ENCODE results near the gene RAB30. TPM values are rescaled to one million over a fixed set of nuclear protein-coding genes. Genes with fewer than 3 reads are reported as not detected.
A peak's percentile ranks its signal among the peaks of the same experiment; 100 is the strongest.

Gene RAB30
- total and polyA plus RNA-seq, 7 experiments from 2014 or later, result 7.4 to 50.2 (median 24.4) TPM

DNA sequence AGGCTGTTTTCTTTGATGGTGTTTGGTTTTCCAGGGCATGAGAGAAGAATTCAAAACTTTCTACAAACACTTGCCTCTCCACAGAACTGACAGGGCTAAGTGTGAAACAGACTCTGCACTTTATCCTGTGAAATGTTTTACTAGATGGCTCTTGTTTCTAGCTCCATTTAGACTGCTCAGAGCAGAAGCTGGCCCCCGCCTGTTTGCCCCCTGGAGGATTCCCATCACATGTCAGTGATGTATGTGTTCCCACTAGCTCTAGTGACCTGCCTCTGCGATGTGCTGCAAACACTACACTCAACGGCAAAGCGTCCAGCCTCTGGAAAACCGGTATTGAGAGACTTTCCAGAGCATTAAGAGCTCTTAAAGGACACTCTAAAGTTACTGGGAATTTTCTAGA, 43.9 kb upstream of the RAB30 start:
- Histone ChIP-seq H3K4me3 (ENCODE audit: low read length) (peak overlapping the region; percentile 20), H3K9me3 (ENCODE audit: control insufficient read depth in 2 of 3, low read length in 3 of 3) (no peaks in the 10 kb centered on the region), H3K36me3 (ENCODE audit: control insufficient read depth in 2 of 3, insufficient read depth in 3 of 3, low read length in 3 of 3) (no peaks in the 10 kb centered on the region), H3K27me3 (ENCODE audit: control insufficient read depth in 2 of 2, insufficient read depth in 2 of 2, low read length in 2 of 2) (no peaks in the 10 kb centered on the region), H3K4me1 (ENCODE audit: control insufficient read depth in 2 of 2, insufficient read depth in 2 of 2, low read length in 2 of 2) (peaks cover 27 to 36% of the 10 kb centered on the region in 2 donors), H3K27ac (ENCODE audit: low read depth, low read length) (no peak overlapping the region)
- POLR2A ChIA-PET, result interaction anchor here (0.6 to 15.5 kb wide), 7 partner anchors 12 to 170 kb away, joined by 3 to 192 read pairs (median 4); partner anchors contain the start of genes CCDC90B, PCF11 and RAB30
- no peak for DNase-seq
- Mint-ChIP-seq H3K36me3 (peaks cover 0 to 13% (median 4%) of the 10 kb centered on the region in 5 donors), H3K4me3 (peak overlapping the region; percentile 41 to 86 (median 74)), H3K4me1 (peaks cover 9 to 62% (median 56%) of the 10 kb centered on the region in 7 donors), H3K27ac (peak overlapping the region in 7 of 9 donors; percentile 12 to 98 (median 68)), H3K27me3 (no peaks in the 10 kb centered on the region), H3K9me3 (no peaks in the 10 kb centered on the region)
- no peak for ATAC-seq
- intact Hi-C loops (cut with micrococcal nuclease), result no loop called here
- CTCF ChIA-PET, result no interaction called here

DNA sequence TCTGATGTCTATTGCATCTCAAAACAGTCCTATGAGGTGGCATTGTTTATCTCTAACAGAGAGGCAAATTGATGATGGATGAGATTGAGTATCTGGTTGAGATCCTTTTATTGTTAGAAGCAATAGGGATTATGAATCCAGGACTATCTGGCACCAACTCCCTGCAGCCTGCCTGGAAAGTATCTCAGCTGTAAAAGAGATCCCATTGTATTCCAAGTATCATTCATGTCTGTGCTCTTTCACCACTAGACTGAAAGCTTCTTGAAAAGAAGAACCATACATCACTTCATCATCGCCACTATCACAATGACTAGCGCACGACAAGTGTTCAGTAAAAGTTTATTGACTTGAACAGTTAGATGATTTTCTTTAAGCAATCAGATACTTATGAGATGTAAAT, 43.3 kb upstream of the RAB30 start:
- ChIA-PET CTCF (no interaction called here), POLR2A (interaction anchor here (1.2 to 15.5 kb wide), 3 partner anchors 13 to 42 kb away, joined by 3 to 192 read pairs (median 23); partner anchors contain the start of genes PCF11 and RAB30)
- H3K36me3 ChIP-seq (ENCODE audit: control insufficient read depth in 2 of 3, insufficient read depth in 3 of 3, low read length in 3 of 3), result no peaks in the 10 kb centered on the region
- Mint-ChIP-seq H3K27me3 (no peaks in the 10 kb centered on the region), H3K9me3 (no peaks in the 10 kb centered on the region), H3K4me1 (peaks cover 9 to 56% (median 51%) of the 10 kb centered on the region in 7 donors), H3K27ac (peak overlapping the region in 4 of 9 donors; percentile 60 to 98 (median 82)), H3K36me3 (peaks cover 0 to 13% (median 4%) of the 10 kb centered on the region in 5 donors), H3K4me3 (peak overlapping the region in 8 of 10 donors; percentile 41 to 86 (median 74))
- no peak overlapping the region for H3K27ac ChIP-seq (ENCODE audit: low read depth, low read length)
- no peak for ATAC-seq
- no peak for DNase-seq
- no peak overlapping the region for H3K4me3 ChIP-seq (ENCODE audit: low read length)
- peaks cover 27 to 31% of the 10 kb centered on the region in 2 donors for H3K4me1 ChIP-seq (ENCODE audit: control insufficient read depth in 2 of 2, insufficient read depth in 2 of 2, low read length in 2 of 2)
- intact Hi-C loops (cut with micrococcal nuclease), result no loop called here
- H3K9me3 ChIP-seq (ENCODE audit: control insufficient read depth in 2 of 3, low read length in 3 of 3), result no peaks in the 10 kb centered on the region
- H3K27me3 ChIP-seq (ENCODE audit: control insufficient read depth in 2 of 2, insufficient read depth in 2 of 2, low read length in 2 of 2), result no peaks in the 10 kb centered on the region

DNA sequence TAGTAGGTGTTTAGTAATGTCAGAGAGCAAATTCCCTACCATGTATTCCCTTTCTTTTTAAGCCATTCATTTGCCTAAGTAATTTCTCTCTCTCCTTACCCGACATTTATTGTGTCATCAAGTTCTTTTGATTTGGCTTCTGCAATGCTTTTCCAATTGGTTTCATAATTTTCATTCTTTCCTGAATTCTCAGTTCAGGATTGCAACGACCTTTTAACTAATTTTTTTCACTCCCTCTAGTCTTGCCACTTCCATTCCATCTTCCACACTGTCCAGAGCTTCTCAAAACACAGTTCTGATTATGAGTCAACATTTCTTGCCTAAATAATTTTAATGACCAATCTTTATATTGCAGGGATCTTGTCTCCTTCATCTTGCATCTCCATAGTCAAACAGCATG, 41.2 kb upstream of the RAB30 start:
- Histone ChIP-seq H3K9me3 (ENCODE audit: control insufficient read depth in 2 of 3, low read length in 3 of 3) (no peaks in the 10 kb centered on the region), H3K4me3 (ENCODE audit: low read length) (no peak overlapping the region), H3K4me1 (ENCODE audit: control insufficient read depth in 2 of 2, insufficient read depth in 2 of 2, low read length in 2 of 2) (peaks cover 17 to 21% of the 10 kb centered on the region in 2 donors), H3K27ac (ENCODE audit: low read depth, low read length) (no peak overlapping the region), H3K36me3 (ENCODE audit: control insufficient read depth in 2 of 3, insufficient read depth in 3 of 3, low read length in 3 of 3) (no peaks in the 10 kb centered on the region), H3K27me3 (ENCODE audit: control insufficient read depth in 2 of 2, insufficient read depth in 2 of 2, low read length in 2 of 2) (no peaks in the 10 kb centered on the region)
- intact Hi-C loops (cut with micrococcal nuclease), result no loop called here
- no peak for ATAC-seq
- no peak overlapping the region for H3K4me3 Mint-ChIP-seq
- POLR2A ChIA-PET, result interaction anchor here (15.5 kb wide), 1 partner anchor 45 kb away, joined by 192 read pairs; the partner anchor contains the start of gene PCF11
- no peak overlapping the region for H3K27ac Mint-ChIP-seq
- peaks cover 0 to 6% (median 0%) of the 10 kb centered on the region in 5 donors for H3K27me3 Mint-ChIP-seq
- CTCF ChIA-PET, result interaction anchor here (0.6 kb wide), 1 partner anchor 42 kb away, joined by 3 read pairs; no protein-coding TSS in a partner anchor
- H3K36me3 Mint-ChIP-seq, result peaks cover 0 to 20% (median 6%) of the 10 kb centered on the region in 5 donors
- H3K4me1 Mint-ChIP-seq, result peaks cover 9 to 37% (median 30%) of the 10 kb centered on the region in 7 donors
- no peak for DNase-seq
- H3K9me3 Mint-ChIP-seq, result no peaks in the 10 kb centered on the region

DNA sequence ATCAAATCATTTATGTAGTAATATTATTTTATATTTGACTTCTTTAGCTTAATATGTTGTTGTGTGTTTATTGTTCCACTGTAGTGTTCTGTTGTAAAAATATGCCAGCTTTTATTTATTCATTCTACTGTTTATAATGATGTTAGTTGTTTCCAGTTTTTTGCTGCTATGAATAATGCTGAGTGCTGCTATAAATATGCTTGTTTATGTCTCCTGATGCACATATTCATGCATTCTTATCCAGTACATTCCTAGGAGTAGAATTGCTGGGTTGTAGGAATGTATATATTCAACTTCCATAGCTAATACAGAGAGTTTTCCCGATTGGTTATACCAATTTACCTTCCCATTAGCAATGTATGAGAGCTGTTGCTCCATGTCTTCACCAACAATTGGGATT, 33.5 kb upstream of the RAB30 start:
- no peaks in the 10 kb centered on the region for H3K36me3 ChIP-seq (ENCODE audit: control insufficient read depth in 2 of 3, insufficient read depth in 3 of 3, low read length in 3 of 3)
- Mint-ChIP-seq H3K4me3 (no peak overlapping the region), H3K36me3 (peaks cover 0 to 7% (median 0%) of the 10 kb centered on the region in 5 donors), H3K4me1 (no peaks in the 10 kb centered on the region), H3K27ac (no peak overlapping the region), H3K9me3 (no peaks in the 10 kb centered on the region), H3K27me3 (peaks cover 0 to 21% (median 0%) of the 10 kb centered on the region in 5 donors)
- H3K4me3 ChIP-seq (ENCODE audit: low read length), result no peak overlapping the region
- intact Hi-C loops (cut with micrococcal nuclease), result loop anchor here in 1 of 2 donors (5.0 kb wide), 1 partner anchor 37 kb away; no protein-coding TSS in a partner anchor
- DNase-seq, result no peak
- no peaks in the 10 kb centered on the region for H3K9me3 ChIP-seq (ENCODE audit: control insufficient read depth in 2 of 3, low read length in 3 of 3)
- no peaks in the 10 kb centered on the region for H3K4me1 ChIP-seq (ENCODE audit: control insufficient read depth in 2 of 2, insufficient read depth in 2 of 2, low read length in 2 of 2)
- CTCF ChIA-PET, result interaction anchor here (1.4 kb wide), 1 partner anchor 13 kb away, joined by 4 read pairs; no protein-coding TSS in a partner anchor
- ATAC-seq, result no peak
- POLR2A ChIA-PET, result interaction anchor here (0.6 to 1.6 kb wide), 4 partner anchors 11 to 51 kb away, joined by 4 to 9 read pairs (median 6); partner anchors contain the start of gene PCF11
- H3K27me3 ChIP-seq (ENCODE audit: control insufficient read depth in 2 of 2, insufficient read depth in 2 of 2, low read length in 2 of 2), result no peaks in the 10 kb centered on the region
- H3K27ac ChIP-seq (ENCODE audit: low read depth, low read length), result no peak overlapping the region

DNA sequence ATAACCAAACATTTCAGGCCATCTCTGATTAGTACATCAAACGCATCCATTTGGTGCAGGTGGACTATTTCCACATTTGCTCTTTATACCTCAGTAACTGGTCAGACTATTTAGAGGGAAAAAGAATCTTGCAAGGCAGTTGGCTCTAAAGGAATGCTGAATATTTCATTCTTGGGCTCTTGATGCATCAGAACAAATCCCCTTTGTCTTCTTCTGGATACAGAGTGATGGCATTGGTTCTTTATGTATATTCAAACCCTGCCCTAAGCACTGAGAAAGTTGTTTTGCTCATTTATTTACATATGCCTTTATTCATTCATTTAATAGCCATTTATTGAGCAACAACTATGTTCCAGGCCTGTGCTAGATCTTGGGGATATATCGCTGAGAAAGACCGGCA, 31.1 kb upstream of the RAB30 start:
- intact Hi-C loops (cut with micrococcal nuclease), result no loop called here
- H3K4me3 Mint-ChIP-seq, result no peak overlapping the region
- no peaks in the 10 kb centered on the region for H3K36me3 Mint-ChIP-seq
- ChIA-PET POLR2A (no interaction called here), CTCF (no interaction called here)
- Histone ChIP-seq H3K36me3 (ENCODE audit: control insufficient read depth in 2 of 3, insufficient read depth in 3 of 3, low read length in 3 of 3) (no peaks in the 10 kb centered on the region), H3K4me1 (ENCODE audit: control insufficient read depth in 2 of 2, insufficient read depth in 2 of 2, low read length in 2 of 2) (no peaks in the 10 kb centered on the region), H3K9me3 (ENCODE audit: control insufficient read depth in 2 of 3, low read length in 3 of 3) (no peaks in the 10 kb centered on the region), H3K4me3 (ENCODE audit: low read length) (no peak overlapping the region), H3K27ac (ENCODE audit: low read depth, low read length) (no peak overlapping the region), H3K27me3 (ENCODE audit: control insufficient read depth in 2 of 2, insufficient read depth in 2 of 2, low read length in 2 of 2) (no peaks in the 10 kb centered on the region)
- ATAC-seq, result no peak
- no peaks in the 10 kb centered on the region for H3K4me1 Mint-ChIP-seq
- no peak for DNase-seq
- no peak overlapping the region for H3K27ac Mint-ChIP-seq
- peaks cover 0 to 16% (median 0%) of the 10 kb centered on the region in 5 donors for H3K27me3 Mint-ChIP-seq
- H3K9me3 Mint-ChIP-seq, result no peaks in the 10 kb centered on the region

DNA sequence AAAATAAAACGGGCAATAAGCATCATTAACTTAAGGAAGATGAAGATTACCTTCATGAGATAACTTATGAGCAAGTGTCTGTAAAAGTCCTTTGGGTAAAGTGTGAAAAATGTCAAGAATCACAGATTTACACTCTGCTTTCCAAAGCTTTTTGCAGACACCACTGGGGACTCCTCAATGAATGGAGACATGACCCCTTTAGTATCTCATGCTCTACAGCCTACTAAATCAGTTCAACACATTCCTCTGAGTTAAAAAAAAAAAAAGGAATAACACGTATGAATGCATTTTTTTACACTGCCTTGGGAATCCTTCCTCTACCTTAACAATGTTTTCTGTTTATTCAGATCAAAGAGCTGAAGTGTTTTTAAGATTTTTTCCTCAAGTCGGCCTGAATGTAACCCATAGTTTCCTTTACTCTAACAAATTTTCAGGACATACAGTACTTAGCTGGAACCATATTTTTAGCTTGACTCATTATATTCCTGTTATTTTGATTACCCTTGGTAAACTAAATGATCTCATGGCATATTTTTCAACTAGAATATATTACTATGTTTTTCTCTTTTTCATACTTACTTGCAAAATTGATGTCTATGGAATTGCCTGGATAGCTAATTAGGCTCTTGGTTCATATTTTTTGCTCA, 25.9 kb upstream of the RAB30 start:
- intact Hi-C loops (cut with micrococcal nuclease), result no loop called here
- DNase-seq, result no peak
- Histone ChIP-seq H3K36me3 (ENCODE audit: control insufficient read depth in 2 of 3, insufficient read depth in 3 of 3, low read length in 3 of 3) (no peaks in the 10 kb centered on the region), H3K27me3 (ENCODE audit: control insufficient read depth in 2 of 2, insufficient read depth in 2 of 2, low read length in 2 of 2) (no peaks in the 10 kb centered on the region), H3K4me3 (ENCODE audit: low read length) (no peak overlapping the region), H3K9me3 (ENCODE audit: control insufficient read depth in 2 of 3, low read length in 3 of 3) (no peaks in the 10 kb centered on the region), H3K4me1 (ENCODE audit: control insufficient read depth in 2 of 2, insufficient read depth in 2 of 2, low read length in 2 of 2) (no peaks in the 10 kb centered on the region), H3K27ac (ENCODE audit: low read depth, low read length) (no peak overlapping the region)
- Mint-ChIP-seq H3K4me3 (no peak overlapping the region), H3K4me1 (peaks cover 0 to 17% (median 0%) of the 10 kb centered on the region in 7 donors), H3K36me3 (no peaks in the 10 kb centered on the region), H3K27me3 (no peaks in the 10 kb centered on the region), H3K27ac (peak overlapping the region in 2 of 9 donors; percentile 5 to 25), H3K9me3 (peaks cover 0 to 1% (median 0%) of the 10 kb centered on the region in 11 donors)
- ChIA-PET CTCF (interaction anchor here (0.6 to 0.7 kb wide), 3 partner anchors 12 to 230 kb away, joined by 3 to 8 read pairs (median 4); no protein-coding TSS in a partner anchor), POLR2A (interaction anchor here (0.6 to 1.5 kb wide), 10 partner anchors 9 to 104 kb away, joined by 3 to 9 read pairs (median 4); no protein-coding TSS in a partner anchor)
- ATAC-seq, result no peak

Data from naive thymus-derived CD4-positive, alpha-beta T cell (primary cell).